ENCODE data around the gene LMX1B. TPM values are rescaled to one million over a fixed set of nuclear protein-coding genes. Genes with fewer than 3 reads are reported as not detected.

The LMX1B gene
- total and polyA plus RNA-seq, 2 donors (not counting 3 experiments of a cell fraction or from before 2014, with no cell fraction given), result not detected

DNA sequence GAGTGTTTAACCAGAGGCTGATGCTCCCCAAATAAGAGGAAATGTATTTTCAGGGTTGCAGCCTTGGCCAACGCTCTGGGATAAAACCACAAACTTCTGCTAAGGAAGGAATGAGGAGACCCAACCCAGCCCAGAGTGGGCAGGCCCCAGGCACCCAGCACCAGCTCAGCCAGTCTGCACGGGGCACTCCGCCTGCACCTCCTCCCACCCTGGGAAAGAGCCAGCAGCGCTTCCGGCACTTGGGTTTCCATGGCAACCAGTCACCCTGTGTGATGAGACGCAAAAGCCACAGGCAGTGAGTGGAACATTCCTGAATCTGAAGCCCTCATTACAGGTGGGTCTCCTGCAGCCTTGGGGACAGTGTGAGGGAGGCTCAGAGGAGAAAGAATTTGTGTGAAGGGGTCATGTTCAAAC lies 105.9 kb downstream of the LMX1B start:
- dilution Hi-C loops (cut with MboI; ENCODE audit: extremely low pct_ligation_motif_present, low sequenced_read_pairs), result no loop called here
- Histone ChIP-seq H3K27me3 (ENCODE audit: control insufficient read depth in 2 of 2, insufficient read depth in 2 of 2, low read length in 2 of 2) (peaks cover 9 to 16% of the 10 kb centered on the region in 2 experiments), H3K4me2 (ENCODE audit: insufficient read depth, low read length) (no peak overlapping the region), H3K4me3 (replicated peaks in 1 of 3; ENCODE audit: insufficient read depth in 1 of 3, low read depth in 1 of 3, low read length in 3 of 3) (no peak overlapping the region), H4K20me1 (replicated peaks; ENCODE audit: control insufficient read depth, extremely low read depth, insufficient read depth, low read length) (no peaks in the 10 kb centered on the region), H3K9me1 (replicated peaks; ENCODE audit: control insufficient read depth, extremely low read depth, insufficient read depth, low read length) (no peaks in the 10 kb centered on the region), H3K27ac (ENCODE audit: insufficient read depth, low read depth, low read length) (no peak overlapping the region), H3K36me3 (ENCODE audit: control insufficient read depth in 2 of 2, extremely low read depth in 1 of 2, insufficient read depth in 2 of 2, low read length in 2 of 2) (no peaks in the 10 kb centered on the region), H3K79me2 (ENCODE audit: control insufficient read depth, insufficient read depth, low read length) (no peaks in the 10 kb centered on the region), H3K9me3 (replicated peaks; ENCODE audit: control insufficient read depth, insufficient read depth, low read length) (no peaks in the 10 kb centered on the region), H3K9ac (replicated peaks; ENCODE audit: extremely low read depth, insufficient read depth, low read length) (no peak overlapping the region), H2AFZ (ENCODE audit: low read depth, low read length) (no peak overlapping the region), H3K4me1 (ENCODE audit: control insufficient read depth, extremely low read depth, insufficient read depth, low read length) (no peaks in the 10 kb centered on the region)
- DNase-seq (ENCODE audit: low read depth, low spot score) (peak; percentile 24), FAIRE-seq (peak; percentile 52)
- BruUV-seq (replicated peaks), result no TSS peak
- no peak for TF ChIP-seq MAX (IDR thresholded peaks at IDR 0.05; ENCODE audit: insufficient read depth, insufficient read length)
- no peak for TF ChIP-seq GATA2 (IDR thresholded peaks at IDR 0.05; ENCODE audit: insufficient read depth, insufficient read length, low read depth, low read length)
- intact Hi-C loops (cut with micrococcal nuclease), result no loop called here
- POLR2A ChIA-PET, result no interaction called here
- CTCF ChIA-PET, result interaction anchor here (1.7 to 2.1 kb wide), 3 partner anchors 9 to 62 kb away, joined by 6 to 7 read pairs (median 7); no protein-coding TSS in a partner anchor

- POLR2A ChIA-PET, result no interaction called here
Measured at GRCh38 chr9:126720036-126720435, 106.3 kb downstream of the LMX1B start.

More at GRCh38 chr9:126720036-126720435, 106.3 kb downstream of the LMX1B start:
- no peaks in the 10 kb centered on the region for H3K4me1 ChIP-seq (ENCODE audit: control insufficient read depth, extremely low read depth, insufficient read depth, low read length)
- H3K4me3 ChIP-seq (replicated peaks in 1 of 3; ENCODE audit: insufficient read depth in 1 of 3, low read depth in 1 of 3, low read length in 3 of 3), result no peak overlapping the region
- H3K9ac ChIP-seq (replicated peaks; ENCODE audit: extremely low read depth, insufficient read depth, low read length), result no peak overlapping the region
- no peak for DNase-seq (ENCODE audit: low read depth, low spot score)
- no peaks in the 10 kb centered on the region for H3K79me2 ChIP-seq (ENCODE audit: control insufficient read depth, insufficient read depth, low read length)
- dilution Hi-C loops (cut with MboI; ENCODE audit: extremely low pct_ligation_motif_present, low sequenced_read_pairs), result no loop called here
- no peaks in the 10 kb centered on the region for H4K20me1 ChIP-seq (replicated peaks; ENCODE audit: control insufficient read depth, extremely low read depth, insufficient read depth, low read length)
- no peaks in the 10 kb centered on the region for H3K36me3 ChIP-seq (ENCODE audit: control insufficient read depth in 2 of 2, extremely low read depth in 1 of 2, insufficient read depth in 2 of 2, low read length in 2 of 2)
- no peak overlapping the region for H2AFZ ChIP-seq (ENCODE audit: low read depth, low read length)
- peaks cover 8 to 16% of the 10 kb centered on the region in 2 experiments for H3K27me3 ChIP-seq (ENCODE audit: control insufficient read depth in 2 of 2, insufficient read depth in 2 of 2, low read length in 2 of 2)
- BruUV-seq (replicated peaks), result no TSS peak
- H3K9me1 ChIP-seq (replicated peaks; ENCODE audit: control insufficient read depth, extremely low read depth, insufficient read depth, low read length), result no peaks in the 10 kb centered on the region
- no peak for TF ChIP-seq GATA2 (IDR thresholded peaks at IDR 0.05; ENCODE audit: insufficient read depth, insufficient read length, low read depth, low read length)
- TF ChIP-seq JUN (IDR thresholded peaks at IDR 0.05; ENCODE audit: borderline replicate concordance, insufficient read depth, insufficient read length, low read depth), result no peak
- TF ChIP-seq CTCF (IDR thresholded peaks at IDR 0.05; ENCODE audit: extremely low read depth in 1 of 2, insufficient read depth in 1 of 2, low read depth in 1 of 2, low read length in 2 of 2), result no peak
- TF ChIP-seq MYC (IDR thresholded peaks at IDR 0.05; ENCODE audit: low read depth, low read length), result no peak
- TF ChIP-seq MAX (IDR thresholded peaks at IDR 0.05; ENCODE audit: insufficient read depth, insufficient read length), result no peak
- TF ChIP-seq EZH2 (IDR thresholded peaks at IDR 0.05; ENCODE audit: borderline replicate concordance, low read depth, low read length, severe bottlenecking), result no peak
- no peak for TF ChIP-seq FOS (IDR thresholded peaks at IDR 0.05; ENCODE audit: borderline replicate concordance, insufficient read depth, low read length)
- no peak for TF ChIP-seq POLR2AphosphoS5 (IDR thresholded peaks at IDR 0.05; ENCODE audit: insufficient read depth, low read depth, low read length)
- TF ChIP-seq POLR2A (IDR thresholded peaks at IDR 0.05; ENCODE audit: low read depth, low read length), result no peak
- intact Hi-C loops (cut with micrococcal nuclease), result no loop called here
- no peak for FAIRE-seq
- no peak overlapping the region for H3K4me2 ChIP-seq (ENCODE audit: insufficient read depth, low read length)
- H3K27ac ChIP-seq (ENCODE audit: insufficient read depth, low read depth, low read length), result no peak overlapping the region
- CTCF ChIA-PET, result interaction anchor here (1.5 to 2.1 kb wide), 4 partner anchors 10 to 62 kb away, joined by 6 to 7 read pairs (median 6); no protein-coding TSS in a partner anchor
- H3K9me3 ChIP-seq (replicated peaks; ENCODE audit: control insufficient read depth, insufficient read depth, low read length), result no peaks in the 10 kb centered on the region

All from endothelial cell of umbilical vein (primary cell).